Left lobe of liver (tissue), 2 donors: Measurements from ENCODE around the gene NEK6. TPM values are rescaled to one million over a fixed set of nuclear protein-coding genes. Genes with fewer than 3 reads are reported as not detected.

Source experiments
- ATAC-seq: fragments of 200-7000 bp; cut with Tn5 transposase; one replicate; pipeline ENCODE4 v1.9.1; 2020; ENCODE audit warnings: mild to moderate bottlenecking, moderate library complexity
- DNase-seq: peaks from one replicate; pipeline ENCODE4 v3.0.0-alpha.2; 2020; ENCODE audit warnings: low spot score
- total RNA-seq: library from RNA; stranded (reverse); gene quantifications from one replicate; pipeline ENCODE4 v1.2.1, GENCODE V29; 2021
- donor health status: DM: no; HTN: no; CAD: no; lungs with moderate emphysema.
- donor health status: DM: no; HTN: yes; CAD: no.

NEK6 gene
- 84.5 TPM for total RNA-seq

- peak; percentile 67 for DNase-seq
- peak; percentile 66 for ATAC-seq
Observed at GRCh38 chr9:124257844-124258606, at the start of gene NEK6. TSS of gene NEK6 (plus strand) at chr9:124257949. CDS start at chr9:124301965, 44,016 bp downstream.

- ATAC-seq (no peak), DNase-seq (no peak)
Observed at GRCh38 chr9:124208571-124208970, 49.2 kb upstream of the NEK6 start.

- ATAC-seq = no peak
- DNase-seq = no peak
Observed at GRCh38 chr9:124209279-124209678, 48.5 kb upstream of the NEK6 start.

- ATAC-seq (no peak), DNase-seq (no peak)
Observed at GRCh38 chr9:124209774-124210173, 48.0 kb upstream of the NEK6 start.

GRCh38 chr9:124210697-124211096 is 47.1 kb upstream of the NEK6 start:
- DNase-seq (no peak), ATAC-seq (no peak)

GRCh38 chr9:124212381-124213050 is 45.2 kb upstream of the NEK6 start:
- DNase-seq = peak; percentile 30
- ATAC-seq = no peak

- ATAC-seq = no peak
- DNase-seq = peak; percentile 34
Observed at GRCh38 chr9:124213396-124213795, 44.4 kb upstream of the NEK6 start.

- no peak for ATAC-seq
- no peak for DNase-seq
Observed at GRCh38 chr9:124214116-124214515, 43.6 kb upstream of the NEK6 start.

- DNase-seq (peak; percentile 44), ATAC-seq (no peak)
Observed at GRCh38 chr9:124214596-124215367, 43.0 kb upstream of the NEK6 start.

GRCh38 chr9:124215368-124215910 is 42.3 kb upstream of the NEK6 start:
- DNase-seq (peak; percentile 35), ATAC-seq (no peak)

- DNase-seq = peak; percentile 38
- no peak for ATAC-seq
Observed at GRCh38 chr9:124215956-124216355, 41.8 kb upstream of the NEK6 start.

- ATAC-seq (no peak), DNase-seq (peak; percentile 53)
Observed at GRCh38 chr9:124216474-124217176, 41.1 kb upstream of the NEK6 start.

- ATAC-seq (no peak), DNase-seq (peak; percentile 42)
Observed at GRCh38 chr9:124217836-124218437, 39.8 kb upstream of the NEK6 start.

- ATAC-seq = no peak
- DNase-seq = peak; percentile 52
Observed at GRCh38 chr9:124218438-124218982, 39.2 kb upstream of the NEK6 start.

GRCh38 chr9:124218987-124219461 is 38.7 kb upstream of the NEK6 start:
- DNase-seq (peak; percentile 41), ATAC-seq (no peak)

GRCh38 chr9:124220946-124221451 is 36.8 kb upstream of the NEK6 start:
- DNase-seq (peak; percentile 94), ATAC-seq (peak; percentile 78)

- ATAC-seq = no peak
- no peak for DNase-seq
Observed at GRCh38 chr9:124221676-124222075, 36.1 kb upstream of the NEK6 start.

- no peak for ATAC-seq
- no peak for DNase-seq
Observed at GRCh38 chr9:124222109-124222508, 35.6 kb upstream of the NEK6 start.

- DNase-seq = peak; percentile 98
- ATAC-seq = peak; percentile 71
Observed at GRCh38 chr9:124222918-124223720, 34.6 kb upstream of the NEK6 start.
